Dermis blood vessel endothelial cell (primary cell): ENCODE measurements around the gene PLA2G3. TPM values are rescaled to one million over a fixed set of nuclear protein-coding genes. Genes with fewer than 3 reads are reported as not detected.
A peak's percentile ranks its signal among the peaks of the same experiment; 100 is the strongest.

Experiments used
- DNase-seq: peaks from one replicate; pipeline ENCODE4 v3.0.0; 2010
- total RNA-seq: library from RNA; depleted of rRNA; stranded (reverse); fragments of >200 nt; gene quantifications from 2 replicates; pipeline ENCODE4 v1.2.3, GENCODE V29; 2014

Gene PLA2G3
- total RNA-seq, 1 donor from 2014 or later, result not detected

DNA sequence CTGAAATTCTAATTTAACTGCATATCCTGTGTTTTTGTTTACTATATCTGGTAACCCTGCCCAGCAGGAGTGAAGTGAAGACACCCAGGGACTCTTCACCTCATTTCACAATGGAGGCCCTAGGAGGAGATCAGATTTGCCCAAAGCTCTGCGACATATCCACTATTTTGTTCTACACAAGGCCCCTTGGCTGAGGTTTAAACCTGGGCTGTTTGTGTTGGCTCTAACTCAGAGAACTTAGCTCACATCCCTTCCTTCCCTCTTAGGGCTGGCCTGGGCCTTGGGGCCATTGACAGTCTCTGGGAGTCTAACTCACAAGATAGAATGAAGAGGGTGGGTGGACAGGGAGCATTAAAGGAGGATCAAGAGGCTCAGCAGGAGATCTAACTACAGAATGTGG, 8.2 kb upstream of the PLA2G3 start:
- DNase-seq, result peak; percentile 80

DNA sequence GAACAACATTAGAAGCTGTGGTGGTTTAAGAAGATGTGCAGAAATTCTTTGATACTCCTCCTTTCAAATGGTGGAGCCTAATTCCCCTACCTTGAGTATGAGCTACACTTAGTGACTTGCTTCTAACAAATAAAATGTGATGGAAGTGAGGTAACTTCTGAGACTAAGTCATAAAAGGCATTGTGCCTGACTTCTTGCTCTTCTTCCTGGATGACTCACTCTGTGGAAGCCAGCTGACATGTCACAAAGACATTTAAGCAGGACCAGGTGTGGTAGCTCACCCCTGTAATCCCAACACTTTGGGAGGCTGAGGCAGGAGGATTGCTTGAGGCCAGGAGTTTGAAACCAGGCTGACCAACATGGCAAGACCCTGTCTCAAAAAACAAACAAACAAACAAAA, 3.9 kb upstream of the PLA2G3 start:
- DNase-seq, result peak; percentile 38

DNA sequence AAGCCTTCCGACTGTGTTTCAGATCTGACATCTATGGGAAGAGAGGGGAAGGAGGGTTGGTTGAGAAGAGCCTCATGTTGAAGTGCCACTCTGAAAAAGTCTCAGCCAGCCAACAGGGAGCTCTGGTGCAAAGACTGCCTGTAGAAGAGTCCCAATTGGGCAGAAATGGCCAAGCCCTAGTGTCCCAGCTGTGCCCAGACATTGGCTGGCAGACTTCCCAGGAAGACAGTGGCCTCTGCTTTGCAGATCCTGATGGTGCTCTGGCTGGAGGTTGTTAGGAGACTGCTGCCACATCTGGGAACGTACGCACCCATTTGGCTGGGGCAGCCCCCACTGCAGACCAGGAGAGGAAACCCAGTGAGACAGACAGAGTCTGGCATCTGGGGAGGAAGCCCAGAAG, 3.2 kb upstream of the PLA2G3 start:
- no peak for DNase-seq

DNA sequence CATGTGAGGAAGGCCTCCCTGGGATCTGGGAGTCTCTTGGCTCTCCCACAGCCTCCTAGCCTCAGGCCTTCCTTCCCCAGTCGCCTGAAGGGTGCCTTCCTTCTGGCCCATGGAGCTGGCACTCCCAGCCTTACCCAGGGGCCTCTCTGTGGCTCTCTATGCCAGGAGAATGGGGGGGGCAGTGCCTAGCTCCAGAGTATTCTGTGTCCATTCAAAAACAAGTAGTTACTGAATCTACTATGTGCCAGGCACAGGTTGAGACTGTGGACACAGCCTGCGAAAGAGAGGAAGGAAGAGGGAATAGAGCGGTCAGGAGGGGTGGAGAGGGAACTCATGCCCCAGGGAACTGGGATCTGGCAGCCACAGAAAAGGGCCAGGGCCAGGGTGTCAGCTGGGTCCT, 2.7 kb upstream of the PLA2G3 start:
- no peak for DNase-seq

DNA sequence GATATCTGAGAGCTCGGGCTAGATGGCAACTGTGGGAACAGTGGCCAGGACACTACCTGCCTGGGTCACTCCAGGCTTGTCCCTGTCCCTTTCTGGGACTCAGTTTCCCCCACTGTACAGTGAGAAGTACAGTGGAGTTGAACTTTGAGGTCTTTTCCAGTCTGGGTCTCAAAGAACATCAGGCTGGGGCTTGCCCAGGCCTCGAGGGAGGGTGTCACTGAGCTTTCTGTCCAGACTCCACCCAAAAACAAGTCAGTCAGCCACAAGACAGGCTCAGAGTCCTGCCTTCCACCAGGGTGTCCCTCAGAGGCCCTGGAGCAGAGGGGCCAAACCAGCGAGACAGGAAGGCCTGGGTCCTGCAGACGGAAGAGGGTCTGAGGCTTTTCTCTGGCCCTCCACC, 2.0 kb upstream of the PLA2G3 start:
- no peak for DNase-seq

DNA sequence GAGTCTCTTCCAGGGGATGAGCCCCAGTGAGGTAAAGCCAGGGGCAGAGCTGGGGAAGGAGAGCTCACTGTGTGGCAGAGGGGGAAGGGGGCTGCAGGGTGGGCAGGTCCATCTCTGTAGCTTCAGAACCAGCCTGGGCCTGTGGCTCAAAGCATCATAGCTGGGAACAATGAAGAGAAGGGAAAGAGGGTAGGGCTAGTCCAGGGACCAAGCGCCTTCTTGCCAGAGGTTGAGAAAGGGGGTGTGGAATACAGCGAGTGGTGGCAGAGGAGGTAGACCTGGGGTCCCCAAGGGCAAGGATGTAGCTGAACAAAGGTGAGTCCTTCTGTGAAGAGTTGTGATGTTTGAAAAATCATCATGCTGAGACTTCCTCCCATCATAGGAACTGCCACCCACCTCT, 1.2 kb upstream of the PLA2G3 start:
- no peak for DNase-seq

DNA sequence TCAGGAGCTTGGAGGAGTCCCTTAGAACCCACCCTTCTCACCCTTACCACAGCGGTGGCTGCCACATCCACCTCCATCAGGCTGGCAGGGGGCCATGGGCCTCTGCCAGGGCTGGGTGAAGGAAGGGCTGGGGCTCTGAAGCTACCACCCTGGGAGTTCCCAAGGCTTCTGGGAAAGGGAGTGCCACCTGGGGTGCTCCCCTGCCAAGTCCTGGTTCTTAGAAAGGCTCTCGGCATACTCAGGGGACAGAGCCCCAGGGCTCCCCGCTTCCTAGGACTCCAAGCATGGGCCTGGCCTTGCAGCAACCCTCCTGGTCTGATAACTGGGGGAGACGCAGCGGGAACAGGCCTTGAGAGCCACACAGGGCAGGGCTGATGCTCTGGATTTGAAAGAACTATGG, 438 bp upstream of the PLA2G3 start:
- DNase-seq, result no peak

DNA sequence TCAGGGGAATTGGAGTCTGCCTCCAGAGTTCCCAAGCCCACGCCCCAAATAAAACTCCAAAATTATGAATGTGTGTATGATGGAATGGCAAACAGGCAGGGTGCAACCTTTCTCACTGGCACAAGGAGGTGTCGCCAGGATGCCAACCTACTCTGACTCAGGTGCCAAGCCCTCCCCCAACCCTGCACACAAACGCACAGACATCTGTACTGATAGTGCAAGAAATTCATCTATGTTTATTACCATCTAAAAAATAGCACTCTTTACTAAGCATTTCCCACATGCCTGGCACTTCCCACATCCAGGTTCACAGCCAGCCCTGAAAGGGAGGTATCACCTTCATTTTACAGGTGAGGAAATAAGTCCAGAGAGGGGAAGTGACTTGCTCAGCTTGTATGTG, 1.2 kb downstream of the PLA2G3 start:
- DNase-seq, result no peak

DNA sequence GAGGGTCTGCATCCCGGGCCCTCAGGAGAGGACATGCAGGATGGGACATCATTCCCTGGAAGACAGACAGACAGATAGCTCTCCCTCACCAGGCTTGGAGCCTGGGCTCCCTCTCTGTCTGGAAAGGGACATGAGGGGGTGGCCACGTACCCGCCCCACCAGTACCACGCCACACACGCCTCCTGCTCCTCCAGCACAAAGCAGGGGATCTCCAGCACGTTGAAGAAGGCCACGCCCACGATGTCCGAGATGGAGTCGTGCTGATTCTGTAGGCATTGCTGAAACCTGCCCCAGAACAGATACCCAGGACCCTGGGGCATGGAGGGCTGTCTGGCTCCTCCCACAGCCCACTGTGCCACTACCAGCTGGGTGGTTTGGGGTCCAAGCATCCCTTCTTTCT, 2.2 kb downstream of the PLA2G3 start:
- no peak for DNase-seq

DNA sequence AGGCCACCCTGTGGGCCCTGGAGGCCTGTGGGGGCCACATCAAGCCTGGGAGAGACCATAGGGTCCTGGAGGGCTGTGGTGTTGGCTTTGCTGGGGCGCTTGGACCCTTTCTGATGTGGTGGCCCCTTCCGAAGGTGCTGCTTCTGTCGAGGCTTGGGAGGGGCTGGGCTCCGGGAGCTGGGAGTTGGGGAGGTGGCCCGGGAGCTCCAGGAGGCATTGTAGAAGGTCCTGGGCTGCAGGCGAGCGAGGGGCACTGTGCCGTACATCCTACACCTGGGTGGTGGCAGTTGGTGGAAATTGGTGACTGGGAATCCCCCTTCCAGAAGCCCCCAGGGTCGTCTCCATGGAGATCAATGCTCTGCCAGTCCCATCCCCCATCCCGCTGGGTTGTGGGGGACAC, 2.6 kb downstream of the PLA2G3 start:
- DNase-seq, result no peak

DNA sequence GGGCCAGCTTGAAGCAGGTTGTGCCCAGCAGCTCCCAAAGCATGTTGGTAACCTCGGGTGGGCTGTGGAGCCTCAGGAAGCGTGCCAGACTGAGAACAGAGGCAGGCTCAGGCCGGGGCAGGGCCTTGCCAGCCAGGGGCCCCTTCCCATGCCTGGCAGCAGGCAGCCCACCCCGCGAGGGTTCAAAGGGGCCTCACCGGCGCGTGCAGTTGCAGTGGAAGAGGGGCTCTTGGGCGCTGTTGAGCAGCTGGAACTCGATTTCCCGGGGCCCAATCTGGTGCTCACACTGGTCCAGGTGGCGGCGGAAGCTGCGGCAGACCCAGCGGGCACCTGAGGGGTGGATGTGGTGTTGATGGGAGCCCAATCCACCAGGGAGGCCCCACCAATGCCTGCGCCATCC, 3.6 kb downstream of the PLA2G3 start:
- DNase-seq, result no peak

DNA sequence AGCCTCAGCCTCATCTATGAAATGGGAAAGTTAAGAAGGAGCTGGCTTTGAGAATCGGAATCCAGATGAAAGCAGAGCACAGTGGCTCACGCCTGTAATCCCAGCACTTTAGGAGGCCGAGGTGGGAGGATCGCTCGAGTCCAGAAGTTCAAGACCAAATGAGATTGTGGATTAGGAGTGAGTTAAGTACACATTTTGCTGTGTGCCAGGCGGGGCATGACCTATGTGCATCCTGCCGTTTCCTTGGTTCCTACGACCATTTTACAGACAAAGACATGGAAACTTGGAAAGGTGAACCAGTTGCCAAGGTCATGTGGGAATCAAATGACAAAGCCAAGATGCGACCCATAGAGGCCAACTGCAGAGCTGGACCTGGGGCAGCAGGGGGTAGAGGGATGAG, 4.2 kb downstream of the PLA2G3 start:
- no peak for DNase-seq

DNA sequence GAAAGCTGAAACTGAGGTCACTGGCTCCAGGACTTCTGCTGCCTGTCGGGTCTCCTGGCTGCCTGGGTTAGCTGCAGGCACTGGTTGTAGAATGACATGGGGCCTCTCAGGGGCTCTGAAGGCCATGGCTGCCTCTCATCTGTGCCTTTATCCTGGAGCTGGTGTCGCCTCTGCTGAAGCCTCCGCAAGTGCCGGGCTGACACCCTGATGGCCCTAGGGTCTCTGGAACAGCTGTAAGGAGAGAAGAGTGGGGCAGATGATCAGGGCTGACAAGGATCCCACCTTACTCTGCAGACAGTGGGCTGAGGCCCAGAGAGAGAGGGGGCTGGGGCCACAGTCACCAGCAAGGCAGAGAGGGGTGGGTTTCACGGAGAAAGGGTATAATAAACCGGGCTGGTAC, 4.6 kb downstream of the PLA2G3 start:
- no peak for DNase-seq

DNA sequence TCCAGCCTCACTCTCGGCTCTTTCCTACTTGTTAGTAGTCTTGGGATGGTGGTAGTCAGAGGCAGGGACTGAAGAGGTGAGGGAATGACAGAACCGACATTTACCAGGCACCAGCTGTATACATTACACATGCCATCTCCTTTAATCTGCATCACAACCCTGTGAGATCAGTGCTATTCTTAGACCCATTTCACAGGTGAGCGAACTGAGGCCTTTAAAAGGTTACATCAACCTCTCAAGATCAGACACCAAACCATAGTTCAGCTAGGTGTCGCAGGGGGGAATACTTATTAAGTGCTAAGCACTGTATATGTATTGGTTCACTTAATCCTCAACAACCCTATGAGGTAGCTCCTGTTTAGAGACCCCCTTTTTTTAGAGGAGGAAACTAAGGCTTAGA, 5.6 kb downstream of the PLA2G3 start:
- DNase-seq, result no peak

DNA sequence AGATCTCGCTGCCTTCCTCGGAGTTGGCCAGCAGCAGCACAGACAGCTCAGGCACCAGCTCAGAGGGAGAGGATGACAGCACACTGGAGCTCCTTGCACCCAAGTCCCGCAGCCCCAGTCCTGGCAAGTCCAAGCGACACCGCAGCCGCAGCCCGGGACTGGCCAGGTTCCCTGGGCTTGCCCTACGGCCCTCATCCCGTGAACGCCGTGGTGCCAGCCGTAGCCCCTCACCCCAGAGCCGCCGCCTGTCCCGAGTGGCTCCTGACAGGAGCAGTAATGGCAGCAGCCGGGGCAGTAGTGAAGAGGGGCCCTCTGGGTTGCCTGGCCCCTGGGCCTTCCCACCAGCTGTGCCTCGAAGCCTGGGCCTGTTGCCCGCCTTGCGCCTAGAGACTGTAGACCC, 6.4 kb downstream of the PLA2G3 start:
- DNase-seq, result no peak

DNA sequence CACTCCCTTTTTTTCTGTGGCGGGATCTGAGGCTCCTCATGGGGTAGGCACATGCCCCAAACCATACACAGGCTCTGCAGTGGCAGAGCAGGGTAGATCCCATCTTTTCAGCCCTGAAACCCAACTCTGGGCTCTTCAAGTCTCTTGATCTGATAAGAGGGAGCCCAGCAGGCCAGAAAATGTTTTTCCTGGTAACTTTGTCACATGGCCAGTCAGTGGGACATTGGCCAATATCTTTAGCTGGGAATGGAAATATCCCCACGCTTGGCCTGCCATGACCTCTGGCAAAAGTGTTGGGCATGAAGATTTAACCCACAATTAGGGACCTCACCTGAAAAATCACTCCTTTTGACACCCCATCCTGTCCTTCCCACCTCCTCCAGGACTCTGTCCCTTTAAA, 9.4 kb downstream of the PLA2G3 start:
- no peak for DNase-seq

DNA sequence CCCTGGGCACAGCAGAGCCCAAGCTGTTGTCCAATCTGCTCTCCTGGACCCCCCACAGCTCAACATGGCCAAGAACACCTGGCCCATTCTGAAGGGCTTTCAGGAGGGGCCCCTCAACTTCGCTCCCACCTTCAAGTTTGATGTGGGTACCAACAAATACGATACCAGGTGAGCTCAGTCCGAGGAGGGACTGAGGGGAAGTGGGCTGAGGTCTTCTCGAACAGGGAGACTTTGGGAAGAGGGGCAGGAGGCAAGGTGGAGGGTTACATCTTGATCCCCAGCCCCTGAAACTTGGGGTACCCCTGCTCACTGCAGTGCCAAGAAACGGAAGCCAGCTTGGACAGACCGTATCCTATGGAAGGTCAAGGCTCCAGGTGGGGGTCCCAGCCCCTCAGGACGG, 12.2 kb downstream of the PLA2G3 start:
- no peak for DNase-seq

DNA sequence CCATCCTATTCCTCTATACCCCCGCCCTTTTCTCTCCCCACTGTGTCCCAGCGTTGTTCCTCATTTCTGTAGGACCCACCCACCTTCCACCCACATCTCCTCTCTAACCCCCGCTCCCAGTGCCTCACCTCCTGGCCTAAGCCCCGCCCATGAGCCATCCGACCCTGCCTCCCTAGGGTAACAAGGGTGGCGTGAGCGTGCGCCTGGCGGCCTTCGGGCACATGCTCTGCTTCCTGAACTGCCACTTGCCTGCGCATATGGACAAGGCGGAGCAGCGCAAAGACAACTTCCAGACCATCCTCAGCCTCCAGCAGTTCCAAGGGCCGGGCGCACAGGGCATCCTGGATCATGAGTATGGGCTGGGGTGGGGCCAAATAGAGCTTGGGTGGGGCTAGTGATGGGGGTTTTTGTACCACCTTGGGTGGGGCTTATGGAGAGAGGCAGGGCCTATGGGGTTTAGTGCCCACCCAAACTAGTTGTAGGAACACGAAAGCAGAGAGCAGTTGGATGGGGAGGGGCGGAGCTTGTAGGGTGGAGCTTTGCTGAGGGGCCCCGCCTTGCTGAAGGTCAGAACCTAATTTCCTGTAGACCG, 13.0 kb downstream of the PLA2G3 start:
- DNase-seq, result no peak

DNA sequence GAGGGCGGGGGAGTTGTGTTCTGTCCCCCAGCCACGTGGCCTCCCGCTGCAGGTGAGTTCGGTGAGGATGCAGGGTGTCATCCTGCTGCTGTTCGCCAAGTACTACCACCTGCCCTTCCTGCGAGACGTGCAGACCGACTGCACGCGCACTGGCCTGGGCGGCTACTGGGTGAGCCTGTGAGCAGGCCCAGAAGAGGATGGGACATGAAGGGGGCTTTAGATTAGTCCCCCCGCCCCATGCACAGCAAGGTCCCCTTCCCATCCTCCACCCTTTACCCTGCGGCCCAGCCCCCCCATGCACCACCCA, 13.5 kb downstream of the PLA2G3 start:
- no peak for DNase-seq

DNA sequence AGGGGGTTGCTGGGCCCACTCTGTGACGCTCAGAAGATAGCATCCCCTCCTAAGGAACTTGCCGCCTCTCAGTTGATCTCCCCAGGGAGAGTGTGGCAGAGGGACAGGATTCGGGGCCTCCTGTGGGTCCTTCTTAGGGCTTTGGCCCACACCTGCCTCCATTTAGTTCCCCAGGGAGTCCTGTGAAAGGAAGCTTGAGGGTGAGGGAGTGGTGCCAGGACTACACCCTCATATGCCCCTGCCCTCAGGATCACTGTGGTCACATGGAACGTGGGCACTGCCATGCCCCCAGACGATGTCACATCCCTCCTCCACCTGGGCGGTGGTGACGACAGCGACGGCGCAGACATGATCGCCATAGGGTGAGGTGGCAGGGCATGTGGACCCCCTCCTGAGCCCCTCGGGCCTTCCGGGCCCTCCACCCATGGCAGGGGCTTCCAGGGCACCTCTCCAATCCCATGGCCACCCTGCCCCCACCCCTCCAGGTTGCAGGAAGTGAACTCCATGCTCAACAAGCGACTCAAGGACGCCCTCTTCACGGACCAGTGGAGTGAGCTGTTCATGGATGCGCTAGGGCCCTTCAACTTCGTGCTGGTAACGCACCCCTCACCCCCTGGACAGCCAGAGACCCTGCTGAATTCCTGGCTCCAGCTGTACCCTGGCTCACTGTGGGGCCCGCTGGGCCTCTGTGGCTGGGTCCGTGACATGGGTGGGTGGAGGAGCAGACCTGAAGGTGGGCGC, 14.0 kb downstream of the PLA2G3 start:
- DNase-seq, result no peak

DNA sequence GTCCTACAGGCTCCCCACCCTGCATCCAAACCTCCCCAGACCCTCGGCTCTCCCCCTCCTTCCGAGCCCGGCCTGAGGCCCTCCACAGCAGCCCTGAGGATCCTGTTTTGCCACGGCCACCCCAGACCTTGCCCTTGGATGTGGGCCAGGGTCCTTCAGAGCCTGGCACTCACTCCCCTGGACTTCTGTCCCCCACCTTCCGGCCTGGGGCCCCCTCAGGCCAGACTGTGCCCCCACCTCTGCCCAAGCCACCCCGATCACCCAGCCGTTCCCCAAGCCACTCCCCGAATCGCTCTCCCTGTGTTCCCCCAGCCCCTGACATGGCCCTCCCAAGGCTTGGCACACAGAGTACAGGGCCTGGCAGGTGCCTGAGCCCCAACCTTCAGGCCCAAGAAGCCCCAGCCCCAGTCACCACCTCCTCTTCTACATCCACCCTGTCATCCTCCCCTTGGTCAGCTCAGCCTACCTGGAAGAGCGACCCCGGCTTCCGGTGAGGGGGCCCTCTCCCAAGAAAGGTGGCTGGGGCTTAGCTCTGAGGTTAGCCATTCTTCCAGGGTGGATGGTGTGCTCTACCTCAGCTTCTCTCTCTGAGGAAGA, 14.7 kb downstream of the PLA2G3 start:
- DNase-seq, result no peak

DNA sequence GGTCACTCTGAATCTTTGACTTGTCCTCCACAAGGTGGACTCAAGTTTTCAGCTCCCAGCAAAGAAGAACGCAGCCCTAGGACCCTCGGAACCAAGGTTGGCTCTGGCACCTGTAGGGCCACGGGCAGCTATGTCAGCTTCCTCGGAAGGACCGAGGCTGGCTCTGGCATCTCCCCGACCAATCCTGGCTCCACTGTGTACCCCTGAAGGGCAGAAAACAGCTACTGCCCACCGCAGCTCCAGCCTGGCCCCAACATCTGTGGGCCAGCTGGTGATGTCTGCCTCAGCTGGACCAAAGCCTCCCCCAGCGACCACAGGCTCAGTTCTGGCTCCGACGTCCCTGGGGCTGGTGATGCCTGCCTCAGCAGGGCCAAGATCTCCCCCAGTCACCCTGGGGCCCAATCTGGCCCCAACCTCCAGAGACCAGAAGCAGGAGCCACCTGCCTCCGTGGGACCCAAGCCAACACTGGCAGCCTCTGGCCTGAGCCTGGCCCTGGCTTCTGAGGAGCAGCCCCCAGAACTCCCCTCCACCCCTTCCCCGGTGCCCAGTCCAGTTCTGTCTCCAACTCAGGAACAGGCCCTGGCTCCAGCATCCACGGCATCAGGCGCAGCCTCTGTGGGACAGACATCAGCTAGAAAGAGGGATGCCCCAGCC, 15.4 kb downstream of the PLA2G3 start:
- no peak for DNase-seq

DNA sequence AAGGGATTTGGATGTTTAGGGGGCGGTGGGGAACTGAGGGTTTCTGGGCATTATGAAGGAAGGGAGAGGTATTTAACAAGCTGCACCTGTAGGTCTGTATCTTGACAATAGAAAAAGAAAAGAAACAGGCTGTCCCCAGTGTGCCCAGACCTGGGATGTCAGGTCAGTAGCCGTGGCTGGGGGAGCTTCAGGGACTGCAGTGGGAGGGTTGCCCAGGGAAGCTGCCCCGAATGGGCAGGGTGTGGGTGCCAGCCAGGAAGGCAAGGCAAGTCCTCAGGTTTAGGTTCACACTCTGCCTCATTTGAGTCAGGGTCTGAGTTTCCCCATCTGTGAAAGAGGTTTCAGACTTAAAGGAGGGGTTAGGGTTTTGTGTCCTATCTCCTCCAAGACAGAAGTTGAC, 16.0 kb downstream of the PLA2G3 start:
- DNase-seq, result no peak

DNA sequence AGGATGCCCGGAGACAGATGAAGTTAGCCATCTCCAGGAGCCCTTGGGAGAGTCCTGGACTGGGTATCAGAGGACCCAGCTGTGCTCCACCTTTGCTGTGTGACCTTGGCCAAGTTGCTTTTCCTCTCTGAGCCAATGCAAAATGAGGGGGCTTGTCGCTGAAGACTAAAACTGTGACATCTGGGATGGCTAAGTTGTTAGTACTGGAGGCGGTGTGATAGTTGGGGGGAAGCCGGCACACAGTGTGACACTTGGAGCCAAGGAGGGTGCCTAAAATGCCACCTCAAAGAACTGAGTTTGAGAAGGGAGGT, 17.1 kb downstream of the PLA2G3 start:
- DNase-seq, result no peak
